Measurements from ENCODE around the gene TMEM198.

TMEM198 gene

DNA sequence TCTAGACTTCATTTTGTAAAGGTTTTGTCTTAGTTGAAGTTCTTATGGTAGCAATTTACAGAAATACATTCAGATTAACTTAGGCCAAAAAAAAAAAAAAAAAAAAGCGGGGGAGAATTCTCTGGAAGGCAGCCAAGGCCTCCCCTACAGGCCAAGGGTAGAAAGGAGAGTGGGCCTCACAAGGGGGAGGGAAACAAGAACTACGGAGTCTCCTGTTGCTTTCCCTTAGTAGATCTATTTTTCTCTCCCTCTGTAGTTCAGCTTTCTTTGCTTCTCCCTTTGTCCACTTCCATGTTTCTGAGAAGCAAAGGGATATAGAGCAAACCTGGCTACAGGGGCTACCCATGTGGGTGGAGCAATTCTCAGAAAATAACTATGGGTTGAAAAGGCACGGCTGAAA, 51.4 kb downstream of the TMEM198 start:
- no peak overlapping the region for H3K27ac ChIP-seq

DNA sequence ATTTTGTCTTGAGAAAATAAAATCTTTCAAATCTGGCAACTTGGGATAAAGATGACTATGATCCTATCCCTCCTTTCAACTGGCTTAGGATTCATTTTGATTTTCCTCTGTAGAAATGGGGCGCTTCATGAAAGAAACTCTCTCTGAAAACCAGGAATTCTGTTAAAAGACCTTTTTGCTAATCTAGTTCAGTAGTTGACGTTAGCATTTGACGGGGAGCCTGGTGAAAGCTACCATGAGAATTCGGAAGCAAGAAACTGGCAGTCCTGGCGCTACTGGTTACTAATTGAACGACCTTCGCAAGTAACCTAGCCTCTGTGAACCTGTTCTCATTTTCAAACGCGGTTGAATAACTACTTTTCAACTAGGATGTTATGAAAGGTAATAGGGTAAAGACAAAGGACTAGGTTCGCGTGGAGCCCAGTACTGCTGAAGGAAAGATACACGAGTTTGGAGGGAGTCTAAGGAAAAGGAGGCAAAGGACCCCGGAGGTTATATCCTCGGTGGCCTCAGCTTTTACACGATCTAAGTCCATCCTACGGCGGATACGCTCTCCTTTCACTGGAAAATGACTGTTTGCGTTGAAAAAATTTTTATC, 53.2 kb downstream of the TMEM198 start:
- H3K27ac ChIP-seq: peak overlapping the region; percentile 87
- TF ChIP-seq, protein P1, sequence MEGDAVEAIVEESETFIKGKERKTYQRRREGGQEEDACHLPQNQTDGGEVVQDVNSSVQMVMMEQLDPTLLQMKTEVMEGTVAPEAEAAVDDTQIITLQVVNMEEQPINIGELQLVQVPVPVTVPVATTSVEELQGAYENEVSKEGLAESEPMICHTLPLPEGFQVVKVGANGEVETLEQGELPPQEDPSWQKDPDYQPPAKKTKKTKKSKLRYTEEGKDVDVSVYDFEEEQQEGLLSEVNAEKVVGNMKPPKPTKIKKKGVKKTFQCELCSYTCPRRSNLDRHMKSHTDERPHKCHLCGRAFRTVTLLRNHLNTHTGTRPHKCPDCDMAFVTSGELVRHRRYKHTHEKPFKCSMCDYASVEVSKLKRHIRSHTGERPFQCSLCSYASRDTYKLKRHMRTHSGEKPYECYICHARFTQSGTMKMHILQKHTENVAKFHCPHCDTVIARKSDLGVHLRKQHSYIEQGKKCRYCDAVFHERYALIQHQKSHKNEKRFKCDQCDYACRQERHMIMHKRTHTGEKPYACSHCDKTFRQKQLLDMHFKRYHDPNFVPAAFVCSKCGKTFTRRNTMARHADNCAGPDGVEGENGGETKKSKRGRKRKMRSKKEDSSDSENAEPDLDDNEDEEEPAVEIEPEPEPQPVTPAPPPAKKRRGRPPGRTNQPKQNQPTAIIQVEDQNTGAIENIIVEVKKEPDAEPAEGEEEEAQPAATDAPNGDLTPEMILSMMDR (IDR thresholded peaks at IDR 0.05): no peak
- no peak for TF ChIP-seq ZFX (IDR thresholded peaks at IDR 0.05; ENCODE audit: borderline replicate concordance)

More for the DNA sequence above, 51.4 kb downstream of the TMEM198 start:
- no peak for TF ChIP-seq ZFX (IDR thresholded peaks at IDR 0.05; ENCODE audit: borderline replicate concordance)
- TF ChIP-seq, protein P1 (IDR thresholded peaks at IDR 0.05): no peak

DNA sequence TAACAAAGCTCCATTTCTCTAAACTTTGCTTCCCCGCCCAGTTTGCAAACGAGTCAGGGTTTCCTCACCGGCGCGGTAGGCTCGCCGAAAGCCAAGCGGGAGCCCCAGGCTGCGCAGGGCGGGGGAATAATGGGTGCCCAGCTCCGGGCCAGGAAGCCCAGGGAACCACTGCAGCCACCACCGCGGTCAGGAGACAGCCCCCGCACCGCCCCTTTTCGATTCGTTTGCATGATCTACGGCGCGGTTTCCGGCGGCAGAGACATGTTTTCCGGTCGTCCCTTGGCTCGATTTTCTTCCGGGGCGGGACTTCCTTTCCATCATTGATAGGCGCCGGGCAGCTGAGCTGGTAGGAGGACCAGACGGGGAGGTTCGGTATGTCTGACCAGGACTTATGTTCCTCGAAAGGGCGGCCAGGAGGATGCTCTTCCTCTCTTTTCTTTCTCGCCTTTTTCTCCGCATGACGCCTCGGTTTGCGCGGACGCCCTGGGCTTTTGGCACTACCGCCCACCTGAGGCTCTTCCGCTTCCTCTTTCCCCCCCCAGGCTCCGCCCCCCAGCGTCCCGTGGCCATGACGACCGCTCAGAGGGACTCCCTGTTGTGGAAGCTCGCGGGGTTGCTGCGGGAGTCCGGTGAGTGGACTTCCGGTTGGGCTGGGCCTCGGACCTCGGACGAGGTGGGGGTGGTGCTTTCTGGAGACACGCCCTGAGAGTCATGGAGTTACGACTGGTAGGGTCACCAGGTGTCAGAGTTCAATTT, 53.9 kb downstream of the TMEM198 start, which contains the start of gene STK11IP:
STK11IP (plus strand) TSS at position 306 of the 756 bp plus-strand sequence; CDS start at position 569, 263 bp downstream.
- no peak for TF ChIP-seq ZFX (IDR thresholded peaks at IDR 0.05; ENCODE audit: borderline replicate concordance)
- TF ChIP-seq, protein P1 (IDR thresholded peaks at IDR 0.05): no peak
- peak within 1 kb of the TSS; percentile 87 for H3K27ac ChIP-seq

DNA sequence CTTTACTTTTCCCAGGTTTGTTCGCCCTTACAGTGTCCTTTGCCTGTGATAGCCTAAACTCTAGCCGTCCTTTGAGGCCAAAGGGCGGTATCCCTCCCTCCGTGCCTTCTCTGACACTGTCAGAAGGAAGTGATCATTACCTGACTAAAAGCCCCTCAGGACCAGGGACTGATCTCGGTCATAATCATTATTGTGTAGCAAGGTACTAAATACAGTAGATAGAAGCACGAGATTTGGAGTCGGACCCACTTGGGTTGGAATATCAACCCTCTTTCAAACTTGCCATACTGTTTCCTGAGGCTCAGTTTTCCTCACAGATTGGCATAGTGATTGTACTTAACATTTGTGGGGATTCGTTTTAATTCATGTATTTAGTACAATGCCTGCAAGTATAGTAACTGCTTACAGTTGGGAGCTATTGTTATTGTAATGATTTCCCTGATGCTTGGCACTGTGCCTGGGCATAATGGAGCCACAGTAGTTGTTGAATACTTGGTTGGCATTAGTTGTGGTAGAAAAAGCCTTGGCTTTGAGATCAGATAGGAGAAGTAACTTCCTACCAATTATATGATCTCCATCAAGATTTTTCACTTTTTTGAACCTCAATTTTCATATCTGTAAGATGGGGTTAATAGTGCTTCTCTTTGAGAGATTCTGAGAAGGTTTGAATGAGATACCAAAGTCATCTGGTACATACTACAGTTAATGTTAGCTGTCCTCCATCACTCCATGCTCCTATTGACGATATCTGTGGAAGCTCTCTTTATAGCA, 54.7 kb downstream of the TMEM198 start:
- no peak for TF ChIP-seq ZFX (IDR thresholded peaks at IDR 0.05; ENCODE audit: borderline replicate concordance)
- TF ChIP-seq, protein P1 (IDR thresholded peaks at IDR 0.05): no peak
- H3K27ac ChIP-seq: peak overlapping the region; percentile 87
